Measurements from ENCODE around the gene EXOC4.

DNA sequence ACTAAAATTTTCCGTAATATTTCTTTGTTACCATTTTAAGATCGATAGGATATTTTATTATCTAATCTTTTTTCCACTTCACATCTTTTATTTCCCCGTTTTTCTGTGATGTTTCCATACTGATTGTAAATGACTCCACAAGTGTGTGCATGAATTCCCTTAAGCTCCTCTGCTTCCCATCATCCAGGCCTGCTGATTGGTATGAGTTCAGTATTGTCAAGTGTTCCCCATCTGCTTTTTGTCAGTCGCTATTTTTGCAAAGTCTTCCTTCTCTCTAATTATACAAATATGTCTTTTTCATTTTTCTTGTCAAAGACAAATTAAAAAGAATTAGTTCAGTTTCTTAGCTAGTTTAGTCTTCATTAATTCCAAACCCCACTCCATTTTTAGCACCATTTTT, 184.7 kb downstream of the EXOC4 start:
- TF ChIP-seq, protein P1, sequence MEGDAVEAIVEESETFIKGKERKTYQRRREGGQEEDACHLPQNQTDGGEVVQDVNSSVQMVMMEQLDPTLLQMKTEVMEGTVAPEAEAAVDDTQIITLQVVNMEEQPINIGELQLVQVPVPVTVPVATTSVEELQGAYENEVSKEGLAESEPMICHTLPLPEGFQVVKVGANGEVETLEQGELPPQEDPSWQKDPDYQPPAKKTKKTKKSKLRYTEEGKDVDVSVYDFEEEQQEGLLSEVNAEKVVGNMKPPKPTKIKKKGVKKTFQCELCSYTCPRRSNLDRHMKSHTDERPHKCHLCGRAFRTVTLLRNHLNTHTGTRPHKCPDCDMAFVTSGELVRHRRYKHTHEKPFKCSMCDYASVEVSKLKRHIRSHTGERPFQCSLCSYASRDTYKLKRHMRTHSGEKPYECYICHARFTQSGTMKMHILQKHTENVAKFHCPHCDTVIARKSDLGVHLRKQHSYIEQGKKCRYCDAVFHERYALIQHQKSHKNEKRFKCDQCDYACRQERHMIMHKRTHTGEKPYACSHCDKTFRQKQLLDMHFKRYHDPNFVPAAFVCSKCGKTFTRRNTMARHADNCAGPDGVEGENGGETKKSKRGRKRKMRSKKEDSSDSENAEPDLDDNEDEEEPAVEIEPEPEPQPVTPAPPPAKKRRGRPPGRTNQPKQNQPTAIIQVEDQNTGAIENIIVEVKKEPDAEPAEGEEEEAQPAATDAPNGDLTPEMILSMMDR (IDR thresholded peaks at IDR 0.05) = no peak
- TF ChIP-seq POLR2AphosphoS5 (IDR thresholded peaks at IDR 0.05) (no peak), POLR2A (IDR thresholded peaks at IDR 0.05) (no peak)
